Gastroesophageal sphincter (tissue), 4 donors: Measurements from ENCODE around the gene LYRM7. TPM values are rescaled to one million over a fixed set of nuclear protein-coding genes. Genes with fewer than 3 reads are reported as not detected.
A peak's percentile ranks its signal among the peaks of the same experiment; 100 is the strongest.

Source experiments
- ATAC-seq: fragments of 150-250 bp; one replicate; pipeline ENCODE4 v1.9.1; 2016; ENCODE audit warnings: mild to moderate bottlenecking, moderate library complexity
- H3K27ac ChIP-seq, 4 donors: fragments of 200-600 bp; sonication (generic) in 3 of 4; 1 replicate in 3 of 4; 2 replicates in 1 of 4; pipeline ENCODE4 v1.5.1; 2016 to 2019
- H3K27me3 ChIP-seq: fragments of 200-600 bp; sonication (generic); one replicate; pipeline ENCODE4 v1.5.1; 2019
- H3K36me3 ChIP-seq, 2 donors: fragments of 200-600 bp; sonication (generic); one replicate each; pipeline ENCODE4 v1.5.1; 2019; ENCODE audit warnings: control low read depth in 1 of 2
- H3K4me1 ChIP-seq, 3 donors: fragments of 200-600 bp; sonication (generic); 1 replicate in 2 of 3; 2 replicates in 1 of 3; pipeline ENCODE4 v1.5.1; 2016 to 2019; ENCODE audit warnings: control low read depth in 2 of 3
- H3K4me3 ChIP-seq, 2 donors: fragments of 200-600 bp; sonication (generic); one replicate each; pipeline ENCODE4 v1.5.1; 2019; ENCODE audit warnings: mild to moderate bottlenecking in 1 of 2, moderate library complexity in 1 of 2
- H3K9me3 ChIP-seq, 3 donors: fragments of 200-600 bp; sonication (generic); one replicate each; pipeline ENCODE4 v1.5.1; 2017 to 2019; ENCODE audit warnings: control low read depth in 2 of 3
- CTCF ChIP-seq, 4 experiments: fragments of 200-600 bp in 2 of 4; fragments of 450-650 bp in 2 of 4; sonication (generic) in 1 of 4; IDR thresholded peaks; one replicate each; pipeline ENCODE4 v1.5.1; 2017 to 2019; ENCODE audit warnings: antibody characterized with exemption in 4 of 4, mild to moderate bottlenecking in 2 of 4, moderate library complexity in 2 of 4
- EP300 ChIP-seq: sonication (generic); formaldehyde crosslinking; IDR thresholded peaks from one replicate; pipeline ENCODE4 v1.6.1; 2017; ENCODE audit warnings: antibody characterized with exemption, mild to moderate bottlenecking
- POLR2A ChIP-seq, 2 donors: fragments of 450-650 bp; IDR thresholded peaks; one replicate each; pipeline ENCODE4 v1.6.1; 2017; ENCODE audit warnings: antibody characterized with exemption in 2 of 2, mild to moderate bottlenecking in 2 of 2, moderate library complexity in 1 of 2
- POLR2AphosphoS5 ChIP-seq: sonication (generic); formaldehyde crosslinking; IDR thresholded peaks from one replicate; pipeline ENCODE4 v1.6.1; 2017; ENCODE audit warnings: antibody characterized with exemption
- WGBS, 2 donors: methylation state at CpG; one replicate each; pipeline ENCODE4 v1.1.5; 2018; ENCODE audit warnings: low coverage in 1 of 2; 5-methylcytosine and 5-hydroxymethylcytosine counted together
- total RNA-seq, 4 donors: library from RNA; depleted of rRNA; stranded (reverse); fragments of >200 nt; gene quantifications; one replicate each; pipeline ENCODE4 v1.1.0, GENCODE V29; 2016

Gene LYRM7
- total RNA-seq, 4 donors from 2014 or later = 5.5 to 36.7 (median 13.2) TPM

- no peaks in the 10 kb centered on the region for H3K9me3 ChIP-seq
- peak within 1 kb of the TSS; percentile 62 to 90 for H3K4me3 ChIP-seq
- H3K27ac ChIP-seq = peak within 1 kb of the TSS; percentile 57 to 97 (median 96)
- peak; percentile 94 for ATAC-seq
- TF ChIP-seq POLR2A (IDR thresholded peaks at IDR 0.05) = peak; percentile 59 to 73
- TF ChIP-seq EP300 = no peak
- TF ChIP-seq CTCF (IDR thresholded peaks at IDR 0.05) = peak in 1 of 4 experiments; percentile 58
- peak; percentile 89 for TF ChIP-seq POLR2AphosphoS5
- no peaks in the 10 kb centered on the region for H3K27me3 ChIP-seq
- H3K4me1 ChIP-seq = peaks cover 6 to 39% (median 8%) of the 10 kb centered on the region in 3 donors
- WGBS, 2 donors = 2 to 5% methylated on average over 3 to 5 of the region's 33 CpGs
- peaks cover 0 to 28% of the 10 kb centered on the region in 2 donors for H3K36me3 ChIP-seq
Observed at GRCh38 chr5:131165119-131165727, 5.5 kb upstream of the LYRM7 start, which contains the start of gene HINT1. TSS of gene HINT1 (minus strand) at chr5:131165256. CDS start at chr5:131165205, 51 bp downstream.

- Histone ChIP-seq H3K36me3 (peaks cover 0 to 4% of the 10 kb centered on the region in 2 donors), H3K27me3 (no peaks in the 10 kb centered on the region), H3K4me1 (peaks cover 6 to 43% (median 17%) of the 10 kb centered on the region in 3 donors), H3K4me3 (no peak overlapping the region), H3K27ac (no peak overlapping the region), H3K9me3 (no peaks in the 10 kb centered on the region)
- 82 to 100% methylated on average over 1 to 4 of the region's 5 CpGs for WGBS, 2 donors
- no peak for TF ChIP-seq EP300
- no peak for TF ChIP-seq POLR2A (IDR thresholded peaks at IDR 0.05)
- no peak for TF ChIP-seq CTCF (IDR thresholded peaks at IDR 0.05)
- no peak for TF ChIP-seq POLR2AphosphoS5
- ATAC-seq = no peak
Observed at GRCh38 chr5:131167615-131168014, 3.1 kb upstream of the LYRM7 start.

- TF ChIP-seq POLR2A (IDR thresholded peaks at IDR 0.05) (no peak), CTCF (IDR thresholded peaks at IDR 0.05) (no peak), POLR2AphosphoS5 (no peak), EP300 (no peak)
- ATAC-seq = no peak
- no peaks in the 10 kb centered on the region for H3K9me3 ChIP-seq
- no peaks in the 10 kb centered on the region for H3K36me3 ChIP-seq
- WGBS, 2 donors = 33 to 39% methylated on average over 16 of the region's 16 CpGs
- peak overlapping the region; percentile 62 to 91 (median 84) for H3K27ac ChIP-seq
- peaks cover 0 to 27% (median 9%) of the 10 kb centered on the region in 3 donors for H3K4me1 ChIP-seq
- no peaks in the 10 kb centered on the region for H3K27me3 ChIP-seq
- peak overlapping the region; percentile 59 to 64 for H3K4me3 ChIP-seq
Observed at GRCh38 chr5:131169810-131170539, 769 bp upstream of the LYRM7 start.

GRCh38 chr5:131171276-131171810 is 599 bp downstream of the LYRM7 start:
- ATAC-seq = no peak
- 0 to 5% methylated on average over 1 to 10 of the region's 11 CpGs for WGBS, 2 donors
- Histone ChIP-seq H3K27ac (peak overlapping the region; percentile 50 to 91 (median 84)), H3K9me3 (no peaks in the 10 kb centered on the region), H3K4me3 (peak overlapping the region; percentile 59 to 64), H3K4me1 (peaks cover 0 to 21% (median 9%) of the 10 kb centered on the region in 3 donors), H3K36me3 (no peaks in the 10 kb centered on the region), H3K27me3 (no peaks in the 10 kb centered on the region)
- TF ChIP-seq EP300 (no peak), POLR2AphosphoS5 (no peak), CTCF (IDR thresholded peaks at IDR 0.05) (no peak), POLR2A (IDR thresholded peaks at IDR 0.05) (no peak)
